ENCODE results near the gene MRFAP1.

DNA sequence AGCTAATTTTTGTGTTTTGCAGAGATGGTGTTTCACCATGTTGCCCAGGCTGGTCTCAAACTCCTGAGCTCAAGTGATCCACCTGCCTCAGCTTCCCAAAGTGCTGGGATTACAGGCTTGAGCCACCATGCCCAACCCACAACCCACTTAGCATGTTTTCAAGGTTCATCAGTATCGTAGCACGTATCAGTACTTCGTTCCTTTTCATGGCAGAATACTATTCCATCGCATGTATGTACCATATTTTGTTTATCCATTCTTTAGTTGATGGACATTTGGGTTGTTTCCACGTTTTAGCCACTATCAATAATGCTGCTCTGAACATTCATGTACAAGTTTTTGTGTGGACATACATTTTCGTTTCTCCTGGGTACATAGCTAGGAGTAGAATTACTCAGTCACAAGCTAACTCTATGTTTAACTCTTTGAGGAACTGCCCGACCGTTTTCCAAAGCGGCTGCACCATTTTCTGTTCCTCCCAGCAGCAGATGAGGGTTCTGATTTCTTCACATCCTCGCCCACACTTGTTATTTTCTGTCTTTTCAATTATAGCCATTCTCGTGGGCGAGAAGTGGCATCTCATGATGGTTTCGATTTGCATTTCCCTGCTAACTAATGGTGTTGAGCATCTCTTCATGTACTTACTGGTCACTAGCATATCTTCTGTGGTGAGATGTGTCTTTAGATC lies 33.0 kb upstream of the MRFAP1 start:
- TF ChIP-seq, protein P1, sequence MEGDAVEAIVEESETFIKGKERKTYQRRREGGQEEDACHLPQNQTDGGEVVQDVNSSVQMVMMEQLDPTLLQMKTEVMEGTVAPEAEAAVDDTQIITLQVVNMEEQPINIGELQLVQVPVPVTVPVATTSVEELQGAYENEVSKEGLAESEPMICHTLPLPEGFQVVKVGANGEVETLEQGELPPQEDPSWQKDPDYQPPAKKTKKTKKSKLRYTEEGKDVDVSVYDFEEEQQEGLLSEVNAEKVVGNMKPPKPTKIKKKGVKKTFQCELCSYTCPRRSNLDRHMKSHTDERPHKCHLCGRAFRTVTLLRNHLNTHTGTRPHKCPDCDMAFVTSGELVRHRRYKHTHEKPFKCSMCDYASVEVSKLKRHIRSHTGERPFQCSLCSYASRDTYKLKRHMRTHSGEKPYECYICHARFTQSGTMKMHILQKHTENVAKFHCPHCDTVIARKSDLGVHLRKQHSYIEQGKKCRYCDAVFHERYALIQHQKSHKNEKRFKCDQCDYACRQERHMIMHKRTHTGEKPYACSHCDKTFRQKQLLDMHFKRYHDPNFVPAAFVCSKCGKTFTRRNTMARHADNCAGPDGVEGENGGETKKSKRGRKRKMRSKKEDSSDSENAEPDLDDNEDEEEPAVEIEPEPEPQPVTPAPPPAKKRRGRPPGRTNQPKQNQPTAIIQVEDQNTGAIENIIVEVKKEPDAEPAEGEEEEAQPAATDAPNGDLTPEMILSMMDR (IDR thresholded peaks at IDR 0.05): no peak
- no peak for TF ChIP-seq POLR2A (IDR thresholded peaks at IDR 0.05)

Data from lower leg skin (tissue), 3 donors.